Thymus (tissue), 11 donors: Measurements from ENCODE around the gene MYO18B. TPM values are rescaled to one million over a fixed set of nuclear protein-coding genes. Genes with fewer than 3 reads are reported as not detected.

ENCODE experiments used
- DNase-seq, 9 donors: peaks; one replicate each; pipeline ENCODE4 v3.0.0-alpha.2; 2013; ENCODE audit warnings: low spot score in 9 of 9, low read depth in 6 of 9, missing footprints in 1 of 9
- H3K27ac ChIP-seq, 2 donors: one replicate each; pipeline ENCODE4 v1.5.1; 2013; ENCODE audit warnings: control low read depth in 1 of 2, low read depth in 1 of 2, low read length in 1 of 2, mild to moderate bottlenecking in 1 of 2, moderate library complexity in 1 of 2
- H3K27me3 ChIP-seq, 2 donors: one replicate each; pipeline ENCODE4 v1.5.1; 2013; ENCODE audit warnings: low read length in 1 of 2; ENCODE audit not compliant: control insufficient read depth in 2 of 2, insufficient read depth in 1 of 2
- H3K36me3 ChIP-seq, 2 donors: one replicate each; pipeline ENCODE4 v1.5.1; 2013; ENCODE audit warnings: low read length in 1 of 2, mild to moderate bottlenecking in 1 of 2, moderate library complexity in 1 of 2; ENCODE audit not compliant: control insufficient read depth in 2 of 2, insufficient read depth in 2 of 2
- H3K4me1 ChIP-seq, 2 donors: one replicate each; pipeline ENCODE4 v1.5.1; 2013; ENCODE audit warnings: low read length in 2 of 2; ENCODE audit not compliant: control insufficient read depth in 2 of 2, insufficient read depth in 2 of 2
- H3K4me3 ChIP-seq, 2 donors: one replicate each; pipeline ENCODE4 v1.5.1; 2013; ENCODE audit warnings: low read length in 2 of 2, control low read depth in 1 of 2, mild to moderate bottlenecking in 1 of 2
- H3K9me3 ChIP-seq, 2 donors: one replicate each; pipeline ENCODE4 v1.5.1; 2013; ENCODE audit warnings: low read length in 1 of 2, mild to moderate bottlenecking in 1 of 2; ENCODE audit not compliant: control insufficient read depth in 2 of 2, insufficient read depth in 1 of 2
- WGBS: extraction: QIAGEN DNeasy Blood & Tissue Kit; methylation state at CpG from one replicate; pipeline ENCODE4 v1.1.7; 2013; 5-methylcytosine and 5-hydroxymethylcytosine counted together
- polyA plus RNA-seq: library from polyadenylated mRNA; stranded (reverse); fragments of 200-250 nt; gene quantifications from one replicate; pipeline ENCODE4 v1.2.3, GENCODE V29; 2013
- total RNA-seq: library from RNA; stranded (reverse); fragments of 120-200 nt; gene quantifications from one replicate; pipeline ENCODE4 v1.2.4, GENCODE V29; 2013
- donor health status: healthy.

MYO18B gene
- total and polyA plus RNA-seq, 2 donors: 2.4 to 13.8 TPM

- peak in 1 of 9 donors; percentile 43 for DNase-seq
- H3K4me3 ChIP-seq: no peak overlapping the region
- peak overlapping the region; percentile 33 to 77 for H3K27ac ChIP-seq
- H3K36me3 ChIP-seq: peaks cover 5 to 9% of the 10 kb centered on the region in 2 donors
- H3K27me3 ChIP-seq: no peaks in the 10 kb centered on the region
- peaks cover 17 to 35% of the 10 kb centered on the region in 2 donors for H3K4me1 ChIP-seq
- 74% methylated on average over 4 of the region's 4 CpGs for WGBS
- no peaks in the 10 kb centered on the region for H3K9me3 ChIP-seq
Observed at GRCh38 chr22:25726241-25726640, 15.7 kb upstream of the MYO18B start.

GRCh38 chr22:25728071-25728470 is 13.9 kb upstream of the MYO18B start:
- no peaks in the 10 kb centered on the region for H3K9me3 ChIP-seq
- H3K36me3 ChIP-seq: peaks cover under 1 to 1% of the 10 kb centered on the region in 2 donors
- peaks cover 17 to 37% of the 10 kb centered on the region in 2 donors for H3K4me1 ChIP-seq
- H3K27me3 ChIP-seq: no peaks in the 10 kb centered on the region
- DNase-seq: peak in 6 of 9 donors; percentile 41 to 82 (median 56)
- peak overlapping the region in 1 of 2 donors; percentile 77 for H3K27ac ChIP-seq
- 38% methylated on average over 7 of the region's 7 CpGs for WGBS
- no peak overlapping the region for H3K4me3 ChIP-seq

GRCh38 chr22:25729016-25729995 is 12.7 kb upstream of the MYO18B start:
- 90% methylated on average over 19 of the region's 19 CpGs for whole genome bisulfite sequencing
- Histone ChIP-seq H3K27me3 (no peaks in the 10 kb centered on the region), H3K4me1 (peaks cover 17 to 40% of the 10 kb centered on the region in 2 donors), H3K27ac (peak overlapping the region in 1 of 2 donors; percentile 43), H3K9me3 (no peaks in the 10 kb centered on the region), H3K36me3 (no peaks in the 10 kb centered on the region), H3K4me3 (no peak overlapping the region)
- DNase-seq: no peak

- WGBS: 85% methylated on average over 2 of the region's 2 CpGs
- peaks cover 20 to 41% of the 10 kb centered on the region in 2 donors for H3K4me1 ChIP-seq
- peak in 2 of 9 donors; percentile 43 to 60 for DNase-seq
- H3K27ac ChIP-seq: peak overlapping the region; percentile 81 to 95
- no peaks in the 10 kb centered on the region for H3K27me3 ChIP-seq
- peaks cover 0 to 8% of the 10 kb centered on the region in 2 donors for H3K9me3 ChIP-seq
- no peaks in the 10 kb centered on the region for H3K36me3 ChIP-seq
- no peak overlapping the region for H3K4me3 ChIP-seq
Observed at GRCh38 chr22:25735650-25736049, 6.3 kb upstream of the MYO18B start.

- Histone ChIP-seq H3K36me3 (no peaks in the 10 kb centered on the region), H3K27ac (peak overlapping the region; percentile 93 to 95), H3K27me3 (no peaks in the 10 kb centered on the region), H3K4me3 (no peak overlapping the region), H3K9me3 (peaks cover 0 to 8% of the 10 kb centered on the region in 2 donors), H3K4me1 (peaks cover 20 to 41% of the 10 kb centered on the region in 2 donors)
- WGBS: 4% methylated on average over 9 of the region's 9 CpGs
- peak; percentile 44 to 92 (median 74) for DNase-seq
Observed at GRCh38 chr22:25736378-25737011, 5.5 kb upstream of the MYO18B start.

GRCh38 chr22:25739659-25740344 is 2.2 kb upstream of the MYO18B start:
- DNase-seq: no peak
- WGBS: 96% methylated on average over 11 of the region's 11 CpGs
- Histone ChIP-seq H3K36me3 (no peaks in the 10 kb centered on the region), H3K9me3 (peaks cover 0 to 8% of the 10 kb centered on the region in 2 donors), H3K27me3 (no peaks in the 10 kb centered on the region), H3K4me1 (peaks cover 20 to 50% of the 10 kb centered on the region in 2 donors), H3K27ac (no peak overlapping the region), H3K4me3 (no peak overlapping the region)

- Histone ChIP-seq H3K27ac (peak overlapping the region in 1 of 2 donors; percentile 30), H3K36me3 (no peaks in the 10 kb centered on the region), H3K27me3 (no peaks in the 10 kb centered on the region), H3K4me1 (peaks cover 1 to 26% of the 10 kb centered on the region in 2 donors), H3K4me3 (no peak overlapping the region), H3K9me3 (no peaks in the 10 kb centered on the region)
- no peak for DNase-seq
- WGBS: 95% methylated on average over 6 of the region's 6 CpGs
Observed at GRCh38 chr22:25742918-25743708, 1.1 kb downstream of the MYO18B start.

GRCh38 chr22:25744694-25745093 is 2.7 kb downstream of the MYO18B start:
- 96% methylated on average over 4 of the region's 4 CpGs for WGBS
- no peak overlapping the region for H3K27ac ChIP-seq
- no peaks in the 10 kb centered on the region for H3K36me3 ChIP-seq
- no peak for DNase-seq
- H3K27me3 ChIP-seq: no peaks in the 10 kb centered on the region
- peaks cover 0 to 30% of the 10 kb centered on the region in 2 donors for H3K4me1 ChIP-seq
- H3K4me3 ChIP-seq: no peak overlapping the region
- H3K9me3 ChIP-seq: no peaks in the 10 kb centered on the region
